ENCODE data around the gene SYNE4.

DNA sequence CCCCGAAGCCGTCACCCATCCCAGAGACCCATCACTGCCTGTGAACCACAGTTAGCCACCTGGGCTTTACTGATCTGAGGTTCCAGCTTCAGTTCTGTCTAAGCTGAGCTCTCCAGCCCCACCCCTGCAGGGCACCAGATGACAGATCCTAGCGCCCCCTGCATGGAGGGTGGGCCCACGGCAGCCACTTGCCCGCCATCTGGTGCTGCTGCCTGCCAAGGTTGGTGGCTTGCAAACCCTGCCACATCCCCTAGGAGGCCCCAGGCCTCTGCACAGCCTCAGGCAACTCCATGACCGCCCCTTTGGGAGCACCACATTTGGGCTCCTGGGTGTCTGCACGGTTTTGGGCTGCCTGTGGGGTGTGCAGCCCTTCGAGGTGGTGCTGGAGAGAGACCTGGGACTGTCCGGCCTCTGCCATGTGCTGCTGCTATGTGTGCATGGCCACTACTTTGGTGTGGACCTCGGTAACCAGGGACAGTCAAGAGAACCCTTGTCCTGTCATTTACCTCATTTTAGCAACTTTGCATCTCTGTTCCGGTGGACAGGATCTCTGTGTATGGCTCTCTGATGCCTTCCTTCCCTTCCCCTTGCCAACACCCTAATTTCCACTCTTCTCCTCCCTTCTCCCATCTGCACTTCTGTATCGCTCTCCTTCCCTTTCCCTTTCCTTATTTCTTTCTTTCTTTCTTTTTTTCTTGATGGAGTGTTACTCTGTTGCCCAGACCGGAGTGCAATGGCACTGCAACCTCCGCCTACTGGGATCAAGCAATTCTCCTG is 31.0 kb downstream of the SYNE4 start:
- TF ChIP-seq, protein P1, sequence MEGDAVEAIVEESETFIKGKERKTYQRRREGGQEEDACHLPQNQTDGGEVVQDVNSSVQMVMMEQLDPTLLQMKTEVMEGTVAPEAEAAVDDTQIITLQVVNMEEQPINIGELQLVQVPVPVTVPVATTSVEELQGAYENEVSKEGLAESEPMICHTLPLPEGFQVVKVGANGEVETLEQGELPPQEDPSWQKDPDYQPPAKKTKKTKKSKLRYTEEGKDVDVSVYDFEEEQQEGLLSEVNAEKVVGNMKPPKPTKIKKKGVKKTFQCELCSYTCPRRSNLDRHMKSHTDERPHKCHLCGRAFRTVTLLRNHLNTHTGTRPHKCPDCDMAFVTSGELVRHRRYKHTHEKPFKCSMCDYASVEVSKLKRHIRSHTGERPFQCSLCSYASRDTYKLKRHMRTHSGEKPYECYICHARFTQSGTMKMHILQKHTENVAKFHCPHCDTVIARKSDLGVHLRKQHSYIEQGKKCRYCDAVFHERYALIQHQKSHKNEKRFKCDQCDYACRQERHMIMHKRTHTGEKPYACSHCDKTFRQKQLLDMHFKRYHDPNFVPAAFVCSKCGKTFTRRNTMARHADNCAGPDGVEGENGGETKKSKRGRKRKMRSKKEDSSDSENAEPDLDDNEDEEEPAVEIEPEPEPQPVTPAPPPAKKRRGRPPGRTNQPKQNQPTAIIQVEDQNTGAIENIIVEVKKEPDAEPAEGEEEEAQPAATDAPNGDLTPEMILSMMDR (IDR thresholded peaks at IDR 0.05 in 8 of 11, conservative IDR thresholded peaks at IDR 0.05 in 3 of 11) = no peak
- TF ChIP-seq POLR2A (IDR thresholded peaks at IDR 0.05) = no peak
